Neural cell (in vitro differentiated cells): ENCODE measurements around the gene DYDC2. TPM values are rescaled to one million over a fixed set of nuclear protein-coding genes. Genes with fewer than 3 reads are reported as not detected.

Experiments used
- H2AFZ ChIP-seq: fragments of 200-600, 300-800 bp; sonication (generic), shearing (Covaris generic); 2 replicates; pipeline ENCODE4 v1.6.0; 2014; ENCODE audit warnings: low read depth, mild to moderate bottlenecking, antibody characterized with exemption, low read length, moderate library complexity
- H3F3A ChIP-seq: fragments of 200-600 bp; shearing (Covaris generic); 2 replicates; pipeline ENCODE4 v1.6.1; 2016; ENCODE audit warnings: mild to moderate bottlenecking, moderate library complexity, mixed read lengths, antibody characterized with exemption, low read length; ENCODE audit not compliant: insufficient read depth, poor library complexity, severe bottlenecking
- H3K27ac ChIP-seq: fragments of 200-600, 300-800 bp; sonication (generic), shearing (Covaris generic); 2 replicates; pipeline ENCODE4 v1.5.1; 2014; ENCODE audit warnings: mild to moderate bottlenecking, low read length, moderate library complexity
- H3K27me3 ChIP-seq: fragments of 300-800, 200-600 bp; sonication (generic), shearing (Covaris generic); 2 replicates; pipeline ENCODE4 v1.6.0; 2014; ENCODE audit warnings: mild to moderate bottlenecking, low read depth, low read length, moderate library complexity; ENCODE audit not compliant: insufficient read depth
- H3K36me3 ChIP-seq: fragments of 300-800, 200-600 bp; sonication (generic), shearing (Covaris generic); 2 replicates; pipeline ENCODE4 v1.5.1; 2014; ENCODE audit warnings: mild to moderate bottlenecking, antibody characterized with exemption, low read length, moderate library complexity; ENCODE audit not compliant: insufficient read depth
- H3K4me2 ChIP-seq: fragments of 300-800, 200-600 bp; sonication (generic), shearing (Covaris generic); 2 replicates; pipeline ENCODE4 v1.6.0; 2014; ENCODE audit warnings: mild to moderate bottlenecking, low read length
- H3K4me3 ChIP-seq: fragments of 300-800, 200-600 bp; sonication (generic), shearing (Covaris generic); 2 replicates; pipeline ENCODE4 v1.5.1; 2014; ENCODE audit warnings: mild to moderate bottlenecking, low read length, moderate library complexity
- H3K79me2 ChIP-seq: fragments of 200-600 bp; shearing (Covaris generic); replicated peaks from 2 replicates; pipeline ENCODE4 v1.6.0; 2014; ENCODE audit warnings: mild to moderate bottlenecking, low read length, moderate library complexity; ENCODE audit not compliant: insufficient read depth
- H3K9ac ChIP-seq: fragments of 300-800, 200-600 bp; sonication (generic), shearing (Covaris generic); 2 replicates; pipeline ENCODE4 v1.6.1; 2016; ENCODE audit warnings: mild to moderate bottlenecking, low read length, mixed read lengths
- H3K9me2 ChIP-seq: fragments of 200-600 bp; shearing (Covaris generic); 2 replicates; pipeline ENCODE4 v1.6.1; 2016; ENCODE audit warnings: mild to moderate bottlenecking, low read length, mixed read lengths; ENCODE audit not compliant: insufficient read depth
- H3K9me3 ChIP-seq: fragments of 200-600, 300-800 bp; sonication (generic), shearing (Covaris generic); 2 replicates; pipeline ENCODE4 v1.6.1; 2016; ENCODE audit warnings: mild to moderate bottlenecking, mixed run types, low read length, moderate library complexity, mixed read lengths
- H4K20me1 ChIP-seq: fragments of 200-600 bp; shearing (Covaris generic); 2 replicates; pipeline ENCODE4 v1.6.1; 2016; ENCODE audit warnings: mild to moderate bottlenecking, mixed run types; ENCODE audit not compliant: insufficient read depth
- EP300 ChIP-seq: fragments of 450-650 bp; conservative IDR thresholded peaks from 2 replicates; pipeline ENCODE4 v1.6.1; 2014; ENCODE audit warnings: antibody characterized with exemption, mild to moderate bottlenecking, moderate library complexity; ENCODE audit not compliant: poor library complexity, severe bottlenecking
- EZH2 ChIP-seq: fragments of 200-600, 300-800 bp; shearing (Covaris generic), sonication (generic); IDR thresholded peaks from 2 replicates; pipeline ENCODE4 v1.6.1; 2014; ENCODE audit warnings: antibody characterized with exemption, low read length, borderline replicate concordance, mild to moderate bottlenecking; ENCODE audit not compliant: insufficient read depth, poor library complexity, severe bottlenecking
- MXI1 ChIP-seq: fragments of 450-650 bp; conservative IDR thresholded peaks from 2 replicates; pipeline ENCODE4 v1.6.1; 2014; ENCODE audit warnings: antibody characterized with exemption, mild to moderate bottlenecking; ENCODE audit not compliant: poor library complexity, severe bottlenecking
- POLR2AphosphoS5 ChIP-seq: IDR thresholded peaks from 2 replicates; pipeline ENCODE4 v1.6.1; 2012
- RAD21 ChIP-seq: fragments of 450-650 bp; conservative IDR thresholded peaks from 2 replicates; pipeline ENCODE4 v1.6.1; 2014; ENCODE audit warnings: antibody characterized with exemption, mild to moderate bottlenecking, moderate library complexity
- SMC3 ChIP-seq: fragments of 450-650 bp; conservative IDR thresholded peaks from 2 replicates; pipeline ENCODE4 v1.6.1; 2014; ENCODE audit warnings: antibody characterized with exemption, mild to moderate bottlenecking, moderate library complexity; ENCODE audit not compliant: poor library complexity
- TAF1 ChIP-seq: IDR thresholded peaks from 2 replicates; pipeline ENCODE4 v1.6.1; 2012; ENCODE audit warnings: low read depth
- polyA plus RNA-seq: library from polyadenylated mRNA; depleted of rRNA; stranded (reverse); fragments of >200 nt; gene quantifications from 2 replicates; pipeline ENCODE4 v1.2.3, GENCODE V29; 2014
- TF ChIP-seq, protein P1 (sequence below): IDR thresholded peaks from 2 replicates; pipeline ENCODE4 v1.6.1; 2012; ENCODE audit warnings: borderline replicate concordance
- TF ChIP-seq, protein P2 (sequence below): fragments of 450-650 bp; IDR thresholded peaks from 2 replicates; pipeline ENCODE4 v1.5.1; 2014; ENCODE audit warnings: antibody characterized with exemption, mild to moderate bottlenecking, moderate library complexity; ENCODE audit not compliant: poor library complexity, severe bottlenecking

Gene DYDC2
- polyA plus RNA-seq, 1 donor from 2014 or later, result 2.4 TPM

DNA sequence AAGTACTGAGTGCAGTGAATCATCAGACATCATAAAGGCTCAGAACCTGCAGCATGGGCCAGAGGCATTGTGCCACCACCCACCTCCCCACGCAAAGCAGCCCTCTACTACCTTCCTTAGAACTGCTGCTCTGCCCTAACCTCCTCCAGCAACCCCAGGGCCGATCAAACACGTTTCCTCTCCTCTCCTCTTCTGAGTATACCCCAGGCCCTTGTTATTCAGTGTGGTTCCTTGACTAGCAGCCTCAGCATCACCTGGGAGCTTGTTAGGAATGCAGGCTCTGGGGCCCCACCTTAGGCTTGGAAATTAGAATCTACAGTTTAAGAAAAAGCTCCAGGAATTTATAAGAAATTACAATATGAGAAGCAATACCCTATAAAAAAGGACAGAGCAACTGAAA, 33.3 kb upstream of the DYDC2 start:
- Histone ChIP-seq H3K4me2 (no peak overlapping the region), H3K36me3 (no peaks in the 10 kb centered on the region), H3K27me3 (no peaks in the 10 kb centered on the region), H3K4me3 (no peak overlapping the region), H2AFZ (no peak overlapping the region), H4K20me1 (no peaks in the 10 kb centered on the region), H3K9ac (no peak overlapping the region), H3K9me2 (no peaks in the 10 kb centered on the region), H3K9me3 (no peaks in the 10 kb centered on the region), H3F3A (no peaks in the 10 kb centered on the region), H3K79me2 (no peaks in the 10 kb centered on the region), H3K27ac (no peak overlapping the region)
- no peak for TF ChIP-seq RAD21
- no peak for TF ChIP-seq EP300

DNA sequence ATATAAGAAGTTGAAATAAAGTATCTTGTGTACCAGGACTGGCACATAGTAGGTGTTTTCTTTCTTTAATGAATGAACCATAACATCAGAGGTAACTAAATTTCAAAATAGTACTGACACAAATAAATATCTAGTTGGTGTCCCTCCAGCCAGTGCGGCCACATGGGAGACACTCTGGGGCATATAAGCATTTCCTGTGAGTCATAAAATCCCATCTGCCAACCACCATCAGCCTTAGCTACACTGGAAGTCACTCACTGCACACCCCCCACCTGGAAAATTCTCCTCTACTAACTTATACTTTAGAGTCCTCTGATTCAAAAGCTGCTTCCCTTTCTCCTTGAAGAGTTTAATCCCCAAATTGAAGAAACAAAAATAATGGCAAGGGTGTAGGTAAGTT, 32.5 kb upstream of the DYDC2 start:
- H3K9me2 ChIP-seq, result no peaks in the 10 kb centered on the region
- H3K27me3 ChIP-seq, result no peaks in the 10 kb centered on the region
- TF ChIP-seq POLR2AphosphoS5 (no peak), SMC3 (no peak), EP300 (no peak), MXI1 (no peak), RAD21 (no peak), TAF1 (no peak), EZH2 (no peak)
- TF ChIP-seq, protein P1, sequence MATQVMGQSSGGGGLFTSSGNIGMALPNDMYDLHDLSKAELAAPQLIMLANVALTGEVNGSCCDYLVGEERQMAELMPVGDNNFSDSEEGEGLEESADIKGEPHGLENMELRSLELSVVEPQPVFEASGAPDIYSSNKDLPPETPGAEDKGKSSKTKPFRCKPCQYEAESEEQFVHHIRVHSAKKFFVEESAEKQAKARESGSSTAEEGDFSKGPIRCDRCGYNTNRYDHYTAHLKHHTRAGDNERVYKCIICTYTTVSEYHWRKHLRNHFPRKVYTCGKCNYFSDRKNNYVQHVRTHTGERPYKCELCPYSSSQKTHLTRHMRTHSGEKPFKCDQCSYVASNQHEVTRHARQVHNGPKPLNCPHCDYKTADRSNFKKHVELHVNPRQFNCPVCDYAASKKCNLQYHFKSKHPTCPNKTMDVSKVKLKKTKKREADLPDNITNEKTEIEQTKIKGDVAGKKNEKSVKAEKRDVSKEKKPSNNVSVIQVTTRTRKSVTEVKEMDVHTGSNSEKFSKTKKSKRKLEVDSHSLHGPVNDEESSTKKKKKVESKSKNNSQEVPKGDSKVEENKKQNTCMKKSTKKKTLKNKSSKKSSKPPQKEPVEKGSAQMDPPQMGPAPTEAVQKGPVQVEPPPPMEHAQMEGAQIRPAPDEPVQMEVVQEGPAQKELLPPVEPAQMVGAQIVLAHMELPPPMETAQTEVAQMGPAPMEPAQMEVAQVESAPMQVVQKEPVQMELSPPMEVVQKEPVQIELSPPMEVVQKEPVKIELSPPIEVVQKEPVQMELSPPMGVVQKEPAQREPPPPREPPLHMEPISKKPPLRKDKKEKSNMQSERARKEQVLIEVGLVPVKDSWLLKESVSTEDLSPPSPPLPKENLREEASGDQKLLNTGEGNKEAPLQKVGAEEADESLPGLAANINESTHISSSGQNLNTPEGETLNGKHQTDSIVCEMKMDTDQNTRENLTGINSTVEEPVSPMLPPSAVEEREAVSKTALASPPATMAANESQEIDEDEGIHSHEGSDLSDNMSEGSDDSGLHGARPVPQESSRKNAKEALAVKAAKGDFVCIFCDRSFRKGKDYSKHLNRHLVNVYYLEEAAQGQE, result no peak
- TF ChIP-seq, protein P2, sequence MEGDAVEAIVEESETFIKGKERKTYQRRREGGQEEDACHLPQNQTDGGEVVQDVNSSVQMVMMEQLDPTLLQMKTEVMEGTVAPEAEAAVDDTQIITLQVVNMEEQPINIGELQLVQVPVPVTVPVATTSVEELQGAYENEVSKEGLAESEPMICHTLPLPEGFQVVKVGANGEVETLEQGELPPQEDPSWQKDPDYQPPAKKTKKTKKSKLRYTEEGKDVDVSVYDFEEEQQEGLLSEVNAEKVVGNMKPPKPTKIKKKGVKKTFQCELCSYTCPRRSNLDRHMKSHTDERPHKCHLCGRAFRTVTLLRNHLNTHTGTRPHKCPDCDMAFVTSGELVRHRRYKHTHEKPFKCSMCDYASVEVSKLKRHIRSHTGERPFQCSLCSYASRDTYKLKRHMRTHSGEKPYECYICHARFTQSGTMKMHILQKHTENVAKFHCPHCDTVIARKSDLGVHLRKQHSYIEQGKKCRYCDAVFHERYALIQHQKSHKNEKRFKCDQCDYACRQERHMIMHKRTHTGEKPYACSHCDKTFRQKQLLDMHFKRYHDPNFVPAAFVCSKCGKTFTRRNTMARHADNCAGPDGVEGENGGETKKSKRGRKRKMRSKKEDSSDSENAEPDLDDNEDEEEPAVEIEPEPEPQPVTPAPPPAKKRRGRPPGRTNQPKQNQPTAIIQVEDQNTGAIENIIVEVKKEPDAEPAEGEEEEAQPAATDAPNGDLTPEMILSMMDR, result no peak
- no peaks in the 10 kb centered on the region for H3K79me2 ChIP-seq
- H3F3A ChIP-seq, result no peaks in the 10 kb centered on the region
- no peak overlapping the region for H3K27ac ChIP-seq
- no peak overlapping the region for H3K9ac ChIP-seq
- no peak overlapping the region for H2AFZ ChIP-seq
- H3K9me3 ChIP-seq, result no peaks in the 10 kb centered on the region
- H4K20me1 ChIP-seq, result no peaks in the 10 kb centered on the region
- H3K4me3 ChIP-seq, result no peak overlapping the region
- no peaks in the 10 kb centered on the region for H3K36me3 ChIP-seq
- H3K4me2 ChIP-seq, result no peak overlapping the region

DNA sequence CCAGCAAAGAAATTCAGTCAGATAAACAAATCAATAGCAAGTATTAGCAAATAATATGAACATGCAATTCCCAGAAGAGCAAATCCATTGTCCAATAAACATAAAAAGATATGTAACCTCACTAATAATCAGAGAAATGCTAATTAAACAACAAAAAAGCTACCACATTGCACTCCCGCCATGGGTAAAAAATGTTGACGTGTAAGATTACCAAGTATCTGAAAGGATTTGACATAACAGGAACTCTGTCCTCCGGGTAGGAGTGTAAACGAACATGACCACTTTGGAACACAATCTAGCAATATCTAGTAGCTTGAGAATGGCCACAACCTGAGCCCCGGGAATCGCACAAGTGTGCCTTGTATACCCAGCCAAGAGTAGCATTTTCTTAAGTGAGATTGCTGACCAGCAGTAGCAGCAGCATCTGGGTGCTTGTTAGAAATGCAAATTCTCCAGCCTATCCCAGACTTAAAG, 31.7 kb upstream of the DYDC2 start:
- H3K4me2 ChIP-seq, result no peak overlapping the region
- H2AFZ ChIP-seq, result no peak overlapping the region
- H4K20me1 ChIP-seq, result no peaks in the 10 kb centered on the region
- H3F3A ChIP-seq, result no peaks in the 10 kb centered on the region
- no peaks in the 10 kb centered on the region for H3K9me3 ChIP-seq
- no peak for TF ChIP-seq EP300
- no peak for TF ChIP-seq TAF1
- no peak for TF ChIP-seq MXI1
- TF ChIP-seq SMC3, result no peak
- TF ChIP-seq, protein P1, result no peak
- no peak for TF ChIP-seq EZH2
- TF ChIP-seq, protein P2, result no peak
- TF ChIP-seq RAD21, result no peak
- no peak for TF ChIP-seq POLR2AphosphoS5
- H3K9ac ChIP-seq, result no peak overlapping the region
- H3K79me2 ChIP-seq, result no peaks in the 10 kb centered on the region
- no peak overlapping the region for H3K4me3 ChIP-seq
- no peak overlapping the region for H3K27ac ChIP-seq
- no peaks in the 10 kb centered on the region for H3K27me3 ChIP-seq
- no peaks in the 10 kb centered on the region for H3K9me2 ChIP-seq
- no peaks in the 10 kb centered on the region for H3K36me3 ChIP-seq
